ENCODE data around the gene GRB14.

- TF ChIP-seq MXI1 (IDR thresholded peaks at IDR 0.05; ENCODE audit: low read depth, low read length) = no peak
- no peak for TF ChIP-seq SIN3A (IDR thresholded peaks at IDR 0.05; ENCODE audit: borderline replicate concordance, low read depth, low read length)
- TF ChIP-seq RCOR1 (IDR thresholded peaks at IDR 0.05; ENCODE audit: low read length) = no peak
- TF ChIP-seq POLR2AphosphoS5 (IDR thresholded peaks at IDR 0.05; ENCODE audit: low read depth, low read length) = no peak
- no peak for TF ChIP-seq NFIC (IDR thresholded peaks at IDR 0.05; ENCODE audit: borderline replicate concordance)
- TF ChIP-seq CTCF (IDR thresholded peaks at IDR 0.05) = no peak
- TF ChIP-seq EP300 (IDR thresholded peaks at IDR 0.05; ENCODE audit: borderline replicate concordance in 1 of 2, low read depth in 1 of 2, low read length in 1 of 2) = no peak
- no peak for TF ChIP-seq MAX (IDR thresholded peaks at IDR 0.05; ENCODE audit: low read depth)
These were observed 108.4 kb downstream of the GRB14 start for GRCh38 chr2:164512871-164513270.

Data from SK-N-SH (cell line).